ENCODE data around the gene PTPRM. TPM values are rescaled to one million over a fixed set of nuclear protein-coding genes. Genes with fewer than 3 reads are reported as not detected.

The PTPRM gene
- total and polyA plus RNA-seq, 2 of the 4 experiments (the other 2 are of a cell fraction), result 28.3 to 51.2 TPM

DNA sequence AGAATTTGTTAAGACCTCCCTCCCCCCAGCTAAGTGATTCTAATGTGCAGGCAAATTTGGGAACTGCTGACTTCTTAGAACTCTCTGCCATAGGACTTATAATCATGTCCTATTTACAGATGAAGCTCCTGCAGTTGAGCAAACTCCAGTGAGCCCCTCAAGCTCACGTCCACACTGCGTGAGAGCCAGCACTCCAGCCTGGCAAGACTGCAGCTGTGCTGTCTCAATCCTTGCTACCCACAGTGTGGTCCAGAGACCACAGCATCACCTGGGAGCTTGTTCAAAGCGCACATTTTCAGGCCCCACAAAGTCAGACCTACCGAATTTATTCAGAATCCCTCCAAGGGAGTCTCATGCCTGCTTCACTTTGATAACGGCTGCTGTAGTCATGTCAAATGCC, 799.0 kb downstream of the PTPRM start:
- Histone ChIP-seq H2BK15ac (ENCODE audit: low read depth, low read length) (no peak overlapping the region), H3K4me1 (ENCODE audit: control insufficient read depth, insufficient read depth, low read length) (peaks cover 12% of the 10 kb centered on the region), H3K27ac (ENCODE audit: insufficient read depth, low read length) (no peak overlapping the region), H2AK9ac (replicated peaks; ENCODE audit: low read depth, low read length, poor library complexity) (no peak overlapping the region), H3K18ac (ENCODE audit: low read depth, low read length) (no peak overlapping the region), H4K5ac (ENCODE audit: low read depth, low read length) (no peak overlapping the region), H3K9ac (ENCODE audit: low read depth, low read length) (no peak overlapping the region), H3K9me3 (ENCODE audit: control insufficient read depth, insufficient read depth, low read length) (no peaks in the 10 kb centered on the region), H3K9me1 (ENCODE audit: insufficient read depth, low read length) (peaks cover 8% of the 10 kb centered on the region; the same call in 1 of the 2 replicates), H2BK5ac (ENCODE audit: low read depth, low read length, poor library complexity, severe bottlenecking) (no peak overlapping the region), H2BK20ac (ENCODE audit: low read depth, low read length) (no peak overlapping the region), H2BK120ac (ENCODE audit: low read depth, low read length) (no peak overlapping the region), H2AFZ (replicated peaks; ENCODE audit: low read length, poor library complexity) (no peak overlapping the region), H2AK5ac (ENCODE audit: low read depth, low read length) (no peak overlapping the region), H3K14ac (replicated peaks; ENCODE audit: low read depth, low read length) (no peak overlapping the region), H4K91ac (ENCODE audit: insufficient read depth, low read depth, low read length) (no peak overlapping the region), H3K27me3 (ENCODE audit: control insufficient read depth, insufficient read depth, low read length) (peaks cover 3% of the 10 kb centered on the region), H3K23ac (ENCODE audit: low read depth, low read length) (no peak overlapping the region), H3K4me2 (ENCODE audit: low read depth, low read length) (no peak overlapping the region), H4K20me1 (ENCODE audit: insufficient read depth, low read length) (no peaks in the 10 kb centered on the region), H3K4me3 (ENCODE audit: insufficient read depth, low read depth, low read length) (no peak overlapping the region), H3K36me3 (ENCODE audit: control insufficient read depth, insufficient read depth, low read length) (no peaks in the 10 kb centered on the region), H4K8ac (ENCODE audit: low read depth in 2 of 2, low read length in 2 of 2) (no peak overlapping the region), H3K79me1 (ENCODE audit: low read depth in 1 of 2, low read length in 2 of 2) (no peaks in the 10 kb centered on the region), H3K56ac (ENCODE audit: extremely low read depth, insufficient read depth, low read length) (no peak overlapping the region), H3K4ac (ENCODE audit: low read depth, low read length) (no peak overlapping the region)
- DNase-seq (no peak), ATAC-seq (ENCODE audit: low read depth) (no peak)
- ChIA-PET POLR2A (ENCODE audit: unreplicated experiment) (no interaction called here), CTCF (no interaction called here)
- dilution Hi-C loops (cut with HindIII; ENCODE audit: low sequenced_read_pairs, unreplicated experiment), result no loop called here
- 92% methylated on average over 4 of the region's 5 CpGs; no CpG with 5 or more reads in 1 of the 2 experiments for WGBS, 2 experiments (ENCODE audit: extremely low coverage in 2 of 2, insufficient read length in 1 of 2)
- no TSS peak for BruUV-seq (replicated peaks)
- intact Hi-C loops (cut with micrococcal nuclease), result no loop called here
- in situ Hi-C loops (cut with MboI; ENCODE audit: low sequenced_read_pairs), result no loop called here
- TF ChIP-seq, protein P1, sequence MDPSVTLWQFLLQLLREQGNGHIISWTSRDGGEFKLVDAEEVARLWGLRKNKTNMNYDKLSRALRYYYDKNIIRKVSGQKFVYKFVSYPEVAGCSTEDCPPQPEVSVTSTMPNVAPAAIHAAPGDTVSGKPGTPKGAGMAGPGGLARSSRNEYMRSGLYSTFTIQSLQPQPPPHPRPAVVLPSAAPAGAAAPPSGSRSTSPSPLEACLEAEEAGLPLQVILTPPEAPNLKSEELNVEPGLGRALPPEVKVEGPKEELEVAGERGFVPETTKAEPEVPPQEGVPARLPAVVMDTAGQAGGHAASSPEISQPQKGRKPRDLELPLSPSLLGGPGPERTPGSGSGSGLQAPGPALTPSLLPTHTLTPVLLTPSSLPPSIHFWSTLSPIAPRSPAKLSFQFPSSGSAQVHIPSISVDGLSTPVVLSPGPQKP (IDR thresholded peaks at IDR 0.05; ENCODE audit: borderline replicate concordance, low read depth, low read length), result no peak
- no peak for TF ChIP-seq CEBPB (IDR thresholded peaks at IDR 0.05; ENCODE audit: low read depth, low read length)
- TF ChIP-seq BHLHE40 (IDR thresholded peaks at IDR 0.05; ENCODE audit: low read depth, low read length), result no peak
- no peak for TF ChIP-seq RCOR1 (IDR thresholded peaks at IDR 0.05; ENCODE audit: insufficient replicate concordance, low read length)
- no peak for TF ChIP-seq MXI1 (IDR thresholded peaks at IDR 0.05; ENCODE audit: borderline replicate concordance, low read depth, low read length)
- TF ChIP-seq, protein P2, sequence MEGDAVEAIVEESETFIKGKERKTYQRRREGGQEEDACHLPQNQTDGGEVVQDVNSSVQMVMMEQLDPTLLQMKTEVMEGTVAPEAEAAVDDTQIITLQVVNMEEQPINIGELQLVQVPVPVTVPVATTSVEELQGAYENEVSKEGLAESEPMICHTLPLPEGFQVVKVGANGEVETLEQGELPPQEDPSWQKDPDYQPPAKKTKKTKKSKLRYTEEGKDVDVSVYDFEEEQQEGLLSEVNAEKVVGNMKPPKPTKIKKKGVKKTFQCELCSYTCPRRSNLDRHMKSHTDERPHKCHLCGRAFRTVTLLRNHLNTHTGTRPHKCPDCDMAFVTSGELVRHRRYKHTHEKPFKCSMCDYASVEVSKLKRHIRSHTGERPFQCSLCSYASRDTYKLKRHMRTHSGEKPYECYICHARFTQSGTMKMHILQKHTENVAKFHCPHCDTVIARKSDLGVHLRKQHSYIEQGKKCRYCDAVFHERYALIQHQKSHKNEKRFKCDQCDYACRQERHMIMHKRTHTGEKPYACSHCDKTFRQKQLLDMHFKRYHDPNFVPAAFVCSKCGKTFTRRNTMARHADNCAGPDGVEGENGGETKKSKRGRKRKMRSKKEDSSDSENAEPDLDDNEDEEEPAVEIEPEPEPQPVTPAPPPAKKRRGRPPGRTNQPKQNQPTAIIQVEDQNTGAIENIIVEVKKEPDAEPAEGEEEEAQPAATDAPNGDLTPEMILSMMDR (conservative IDR thresholded peaks at IDR 0.05; ENCODE audit: low read depth, low read length), result no peak
- TF ChIP-seq MAFK (IDR thresholded peaks at IDR 0.05; ENCODE audit: low read depth, low read length), result no peak
- TF ChIP-seq FOS (IDR thresholded peaks at IDR 0.05; ENCODE audit: low read depth, low read length), result no peak
- TF ChIP-seq POLR2A (IDR thresholded peaks at IDR 0.05; ENCODE audit: low read depth, low read length), result no peak
- no peak for TF ChIP-seq CHD1 (IDR thresholded peaks at IDR 0.05; ENCODE audit: low read depth, low read length)
- TF ChIP-seq RFX5 (IDR thresholded peaks at IDR 0.05; ENCODE audit: low read depth, low read length), result no peak
- TF ChIP-seq, protein P3, sequence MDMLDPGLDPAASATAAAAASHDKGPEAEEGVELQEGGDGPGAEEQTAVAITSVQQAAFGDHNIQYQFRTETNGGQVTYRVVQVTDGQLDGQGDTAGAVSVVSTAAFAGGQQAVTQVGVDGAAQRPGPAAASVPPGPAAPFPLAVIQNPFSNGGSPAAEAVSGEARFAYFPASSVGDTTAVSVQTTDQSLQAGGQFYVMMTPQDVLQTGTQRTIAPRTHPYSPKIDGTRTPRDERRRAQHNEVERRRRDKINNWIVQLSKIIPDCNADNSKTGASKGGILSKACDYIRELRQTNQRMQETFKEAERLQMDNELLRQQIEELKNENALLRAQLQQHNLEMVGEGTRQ (IDR thresholded peaks at IDR 0.05; ENCODE audit: low read depth, low read length), result no peak
- no peak for TF ChIP-seq RAD21 (IDR thresholded peaks at IDR 0.05; ENCODE audit: low read length)
- TF ChIP-seq MAZ (IDR thresholded peaks at IDR 0.05; ENCODE audit: borderline replicate concordance, low read depth, low read length), result no peak
